ENCODE results near the gene DCHS1. TPM values are rescaled to one million over a fixed set of nuclear protein-coding genes. Genes with fewer than 3 reads are reported as not detected.

Gene DCHS1
- total RNA-seq, 1 experiment from 2014 or later, result 0.19 TPM

- DNase-seq (ENCODE audit: low spot score), result no peak
These were observed 61.4 kb downstream of the DCHS1 start for GRCh38 chr11:6594142-6594768.

- no peak for DNase-seq (ENCODE audit: low spot score)
These were observed 67.6 kb downstream of the DCHS1 start for GRCh38 chr11:6588018-6588417.

GRCh38 chr11:6587360-6587953 lies 68.2 kb downstream of the DCHS1 start:
- no peak for DNase-seq (ENCODE audit: low spot score)

GRCh38 chr11:6586434-6587359 lies 68.9 kb downstream of the DCHS1 start:
- DNase-seq (ENCODE audit: low spot score), result no peak

- DNase-seq (ENCODE audit: low spot score), result no peak
These were observed 71.1 kb downstream of the DCHS1 start for GRCh38 chr11:6584528-6584927.

- no peak for DNase-seq (ENCODE audit: low spot score)
These were observed 72.0 kb downstream of the DCHS1 start for GRCh38 chr11:6583584-6583983.

- DNase-seq (ENCODE audit: low spot score), result no peak
These were observed 75.9 kb downstream of the DCHS1 start for GRCh38 chr11:6579681-6580080.

GRCh38 chr11:6578134-6578533 lies 77.5 kb downstream of the DCHS1 start:
- no peak for DNase-seq (ENCODE audit: low spot score)

- peak; percentile 32 for DNase-seq (ENCODE audit: low spot score)
These were observed 78.9 kb downstream of the DCHS1 start for GRCh38 chr11:6576471-6577373.

- no peak for DNase-seq (ENCODE audit: low spot score)
These were observed 80.5 kb downstream of the DCHS1 start for GRCh38 chr11:6574816-6575715.

GRCh38 chr11:6572215-6572614 lies 83.4 kb downstream of the DCHS1 start:
- no peak for DNase-seq (ENCODE audit: low spot score)

- DNase-seq (ENCODE audit: low spot score), result no peak
These were observed 84.1 kb downstream of the DCHS1 start for GRCh38 chr11:6571434-6572008.

Other genes with a start within 250 kb of the DCHS1 start
- gene APBB1, start 236.7 kb downstream of the DCHS1 start, total RNA-seq (2014; rRNA removed; shearing (Covaris generic)), result 5.2 and 6.3 TPM in 2 replicates
- gene HPX, start 214.8 kb downstream of the DCHS1 start, total RNA-seq (2014; rRNA removed; shearing (Covaris generic)), result 0.72 TPM in 1 of 2 replicates, not detected in the other
- 10.6 and 15.1 TPM in 2 replicates for gene TRIM3, start 181.9 kb downstream of the DCHS1 start, total RNA-seq (2014; rRNA removed; shearing (Covaris generic))
- 83.1 and 92.4 TPM in 2 replicates for gene ARFIP2, start 174.5 kb downstream of the DCHS1 start, total RNA-seq (2014; rRNA removed; shearing (Covaris generic))
- gene TIMM10B, start 174.3 kb downstream of the DCHS1 start, total RNA-seq (2014; rRNA removed; shearing (Covaris generic)), result 44.4 and 45.7 TPM in 2 replicates
- 0.90 and 1.2 TPM in 2 replicates for gene DNHD1, start 158.5 kb downstream of the DCHS1 start, total RNA-seq (2014; rRNA removed; shearing (Covaris generic))
- 20.7 and 21.6 TPM in 2 replicates for gene RRP8, start 52.2 kb downstream of the DCHS1 start, total RNA-seq (2014; rRNA removed; shearing (Covaris generic))
- 139 and 144 TPM in 2 replicates for gene ILK, start 52.0 kb downstream of the DCHS1 start, total RNA-seq (2014; rRNA removed; shearing (Covaris generic))
- gene TAF10, start 43.6 kb downstream of the DCHS1 start, total RNA-seq (2014; rRNA removed; shearing (Covaris generic)), result 96.9 and 142 TPM in 2 replicates
- gene TPP1, start 36.4 kb downstream of the DCHS1 start, total RNA-seq (2014; rRNA removed; shearing (Covaris generic)), result 26.3 and 29.1 TPM in 2 replicates
- 98.8 and 99.5 TPM in 2 replicates for gene MRPL17, start 27.5 kb upstream of the DCHS1 start, total RNA-seq (2014; rRNA removed; shearing (Covaris generic))
- gene OR2AG2, start 116.2 kb upstream of the DCHS1 start, total RNA-seq (2014; rRNA removed; shearing (Covaris generic)), result 0.06 and 0.84 TPM in 2 replicates
- gene OR2AG1, start 127.2 kb upstream of the DCHS1 start, total RNA-seq (2014; rRNA removed; shearing (Covaris generic)), result not detected in 2 replicates
- 0.43 TPM in 1 of 2 replicates, not detected in the other for gene OR6A2, start 143.9 kb upstream of the DCHS1 start, total RNA-seq (2014; rRNA removed; shearing (Covaris generic))
- not detected in 2 replicates for gene OR10A5, start 189.9 kb upstream of the DCHS1 start, total RNA-seq (2014; rRNA removed; shearing (Covaris generic))
- gene OR10A2, start 207.2 kb upstream of the DCHS1 start, total RNA-seq (2014; rRNA removed; shearing (Covaris generic)), result not detected in 2 replicates
- not detected in 2 replicates for gene OR10A4, start 220.8 kb upstream of the DCHS1 start, total RNA-seq (2014; rRNA removed; shearing (Covaris generic))
- not detected in 2 replicates for gene OR2D2, start 236.7 kb upstream of the DCHS1 start, total RNA-seq (2014; rRNA removed; shearing (Covaris generic))

All from H4 (cell line).